GM18858 (cell line): Measurements from ENCODE around the gene NBPF12.
"Not testable (repeated sequence)": the region's sequence is repeated elsewhere in the genome, so short reads cannot be mapped to it uniquely, and the experiment has no call there.

Experiments used
- ATAC-seq: cut with Tn5 transposase; IDR thresholded peaks from one replicate; pipeline ENCODE4 v1.9.1; 2021; ENCODE audit not compliant: unreplicated experiment

NBPF12 gene, protein sequence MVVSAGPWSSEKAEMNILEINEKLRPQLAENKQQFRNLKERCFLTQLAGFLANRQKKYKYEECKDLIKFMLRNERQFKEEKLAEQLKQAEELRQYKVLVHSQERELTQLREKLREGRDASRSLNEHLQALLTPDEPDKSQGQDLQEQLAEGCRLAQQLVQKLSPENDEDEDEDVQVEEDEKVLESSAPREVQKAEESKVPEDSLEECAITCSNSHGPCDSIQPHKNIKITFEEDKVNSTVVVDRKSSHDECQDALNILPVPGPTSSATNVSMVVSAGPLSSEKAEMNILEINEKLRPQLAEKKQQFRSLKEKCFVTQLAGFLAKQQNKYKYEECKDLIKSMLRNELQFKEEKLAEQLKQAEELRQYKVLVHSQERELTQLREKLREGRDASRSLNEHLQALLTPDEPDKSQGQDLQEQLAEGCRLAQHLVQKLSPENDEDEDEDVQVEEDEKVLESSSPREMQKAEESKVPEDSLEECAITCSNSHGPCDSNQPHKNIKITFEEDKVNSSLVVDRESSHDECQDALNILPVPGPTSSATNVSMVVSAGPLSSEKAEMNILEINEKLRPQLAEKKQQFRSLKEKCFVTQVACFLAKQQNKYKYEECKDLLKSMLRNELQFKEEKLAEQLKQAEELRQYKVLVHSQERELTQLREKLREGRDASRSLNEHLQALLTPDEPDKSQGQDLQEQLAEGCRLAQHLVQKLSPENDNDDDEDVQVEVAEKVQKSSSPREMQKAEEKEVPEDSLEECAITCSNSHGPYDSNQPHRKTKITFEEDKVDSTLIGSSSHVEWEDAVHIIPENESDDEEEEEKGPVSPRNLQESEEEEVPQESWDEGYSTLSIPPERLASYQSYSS (N-terminal part only)

DNA sequence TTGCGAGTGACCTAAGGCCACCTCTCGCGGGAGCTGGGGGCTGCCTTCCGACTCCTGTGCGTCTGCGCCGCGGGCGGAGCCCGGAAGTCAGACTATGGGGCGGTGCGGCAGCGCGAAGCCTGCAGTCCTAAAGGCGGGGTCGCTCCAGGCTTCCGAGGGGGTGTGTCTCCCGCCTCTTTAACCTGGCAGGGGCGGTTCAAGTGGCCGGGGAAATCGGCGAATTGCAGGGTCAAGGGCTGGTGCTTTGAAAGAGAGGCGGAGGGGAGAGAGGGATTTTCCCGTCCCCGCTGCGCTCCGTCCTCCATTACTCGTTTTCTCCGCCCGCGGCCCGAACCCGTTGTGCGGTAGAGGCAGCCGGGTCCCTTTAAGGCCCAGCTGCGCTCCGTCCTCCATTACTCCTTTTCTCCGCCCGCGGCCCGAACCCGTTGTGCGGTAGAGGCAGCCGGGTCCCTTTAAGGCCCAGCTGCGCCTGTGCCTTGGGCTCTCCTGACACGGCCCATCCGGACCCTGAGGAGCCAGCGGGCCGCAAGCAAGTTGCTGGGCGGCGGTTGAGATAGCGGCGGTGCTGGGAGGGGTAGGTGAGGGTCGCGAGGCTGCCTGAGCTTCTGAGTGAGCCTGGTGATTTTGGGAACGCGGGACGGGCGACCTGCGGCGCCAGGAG is at the start of gene NBPF12:
TSS of gene NBPF12 (plus strand) at position 83 of the 661 bp plus-strand sequence. CDS start 21,820 bp downstream, outside the sequence.
- peak; percentile 45 for ATAC-seq

DNA sequence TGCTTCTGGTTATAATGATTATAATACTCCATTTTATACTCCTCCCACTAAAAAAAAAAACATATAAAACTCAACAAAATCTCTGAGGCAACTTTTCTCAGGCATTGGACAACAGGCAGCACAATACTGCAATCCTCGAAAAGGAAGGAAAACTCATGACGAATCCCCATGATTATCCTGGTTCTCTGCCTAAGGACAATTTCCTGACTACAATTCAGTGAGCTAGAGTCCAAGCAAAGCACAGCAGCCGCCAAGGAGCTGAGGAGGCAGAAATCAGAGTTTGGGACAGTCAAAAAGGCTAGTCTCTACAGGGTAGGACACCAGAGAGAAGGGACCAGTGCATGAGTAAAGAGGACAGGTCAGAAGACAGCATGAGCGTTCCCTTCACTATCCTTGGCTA is 46.8 kb upstream of the NBPF12 start:
- ATAC-seq = not testable (repeated sequence)

DNA sequence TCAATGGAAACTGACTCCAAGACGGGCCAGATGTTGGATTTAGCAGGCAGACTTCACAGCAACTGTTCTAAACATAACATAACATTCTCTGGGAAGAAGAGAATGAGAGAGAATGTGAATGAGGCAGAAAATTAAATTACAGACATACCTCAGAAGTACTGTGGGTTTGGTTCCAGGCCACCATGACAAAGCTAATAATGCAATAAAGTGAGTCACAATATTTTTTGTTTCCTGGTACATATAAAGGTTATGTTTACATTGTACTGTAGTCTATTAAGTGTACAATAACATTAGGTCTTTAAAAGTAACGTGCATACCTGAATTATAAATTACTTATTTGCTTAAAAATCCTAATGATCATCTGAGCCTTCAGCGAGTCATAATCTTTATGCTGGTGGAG is 45.8 kb upstream of the NBPF12 start:
- not testable (repeated sequence) for ATAC-seq

DNA sequence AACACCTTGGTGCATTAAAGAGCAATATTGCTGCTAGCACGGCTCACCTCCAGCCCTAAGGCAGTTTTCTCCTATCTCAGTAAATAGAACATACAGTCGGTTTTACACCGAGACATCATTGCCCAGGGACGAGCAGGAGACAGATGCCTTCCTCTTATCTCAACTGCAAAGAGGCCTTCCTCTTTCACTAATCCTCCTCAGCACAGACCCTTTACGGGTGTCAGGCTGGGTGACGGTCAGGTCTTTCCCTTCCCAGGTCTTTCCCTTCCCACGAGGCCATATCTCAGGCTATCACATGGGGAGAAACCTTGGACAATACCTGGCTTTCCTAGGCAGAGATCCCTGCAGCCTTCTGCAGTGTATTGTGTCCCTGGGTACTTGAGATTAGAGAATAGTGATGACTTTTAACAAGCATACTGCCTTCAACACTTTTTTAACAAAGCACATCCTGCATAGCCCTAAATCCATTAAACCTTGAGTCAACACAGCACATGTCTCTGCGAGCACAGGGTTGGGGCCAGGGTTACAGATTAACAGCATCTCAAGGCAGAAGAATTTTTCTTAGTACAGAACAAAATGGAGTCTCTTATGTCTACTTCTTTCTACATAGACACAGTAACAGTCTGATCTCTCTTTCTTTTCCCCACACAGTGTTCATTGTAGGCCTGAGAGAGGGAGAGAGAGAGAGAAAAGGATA is 30.4 kb upstream of the NBPF12 start:
- not testable (repeated sequence) for ATAC-seq

DNA sequence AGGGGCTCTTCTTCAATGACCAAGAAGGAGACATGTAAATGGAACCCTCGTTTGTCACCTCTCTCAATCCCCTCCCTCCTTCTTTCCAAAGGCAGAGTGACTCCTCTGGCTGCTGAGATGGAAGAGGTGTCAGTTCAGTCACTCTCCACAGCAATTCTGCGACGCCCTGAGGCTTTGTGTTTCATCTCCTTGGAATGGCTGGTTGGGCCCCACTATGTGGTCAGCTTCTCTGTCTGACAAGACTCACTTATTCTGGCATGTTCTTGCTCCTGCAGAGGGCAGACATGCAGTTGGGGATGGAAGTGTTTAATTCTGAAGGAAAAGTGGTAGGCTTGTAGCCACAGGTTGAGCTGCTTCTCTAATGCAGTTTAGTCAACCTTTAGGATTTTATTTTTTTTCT is 25.1 kb upstream of the NBPF12 start:
- ATAC-seq = not testable (repeated sequence)

DNA sequence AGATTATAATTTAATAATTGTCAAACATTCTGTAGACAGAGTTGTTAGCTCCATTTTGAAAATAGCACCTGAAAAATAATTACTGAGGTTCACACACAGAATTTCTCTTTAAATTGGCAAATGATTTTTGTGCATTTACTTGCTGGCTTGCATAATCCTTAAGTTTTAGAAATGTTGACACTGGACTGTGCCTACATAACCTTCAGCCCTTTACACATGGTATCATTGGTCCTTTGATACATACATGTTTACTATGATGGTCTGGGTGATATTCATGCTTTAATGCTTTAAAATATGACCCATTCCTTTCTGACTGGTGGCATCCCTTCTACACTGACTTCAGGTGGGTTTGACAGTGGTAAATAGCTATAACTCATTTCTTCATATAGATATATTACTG is 17.3 kb upstream of the NBPF12 start:
- not testable (repeated sequence) for ATAC-seq

DNA sequence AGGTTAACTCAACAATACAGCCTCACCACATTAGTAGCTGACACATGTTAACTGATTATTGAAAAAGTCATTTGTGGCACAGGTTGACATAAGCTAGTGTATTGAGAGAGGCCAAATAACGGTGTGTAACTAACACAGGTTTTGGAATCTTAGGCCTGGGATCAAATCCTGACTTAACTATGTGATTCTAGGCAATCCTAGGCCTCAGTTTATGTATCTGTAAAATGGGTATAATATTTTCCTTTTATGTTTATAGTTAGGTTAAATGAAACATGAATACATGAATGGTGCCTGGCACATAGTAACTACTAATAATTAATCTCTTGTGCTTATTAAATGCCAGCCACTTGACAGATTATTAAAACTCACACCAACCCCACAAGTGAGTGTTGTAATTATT is 15.5 kb upstream of the NBPF12 start:
- ATAC-seq = not testable (repeated sequence)

DNA sequence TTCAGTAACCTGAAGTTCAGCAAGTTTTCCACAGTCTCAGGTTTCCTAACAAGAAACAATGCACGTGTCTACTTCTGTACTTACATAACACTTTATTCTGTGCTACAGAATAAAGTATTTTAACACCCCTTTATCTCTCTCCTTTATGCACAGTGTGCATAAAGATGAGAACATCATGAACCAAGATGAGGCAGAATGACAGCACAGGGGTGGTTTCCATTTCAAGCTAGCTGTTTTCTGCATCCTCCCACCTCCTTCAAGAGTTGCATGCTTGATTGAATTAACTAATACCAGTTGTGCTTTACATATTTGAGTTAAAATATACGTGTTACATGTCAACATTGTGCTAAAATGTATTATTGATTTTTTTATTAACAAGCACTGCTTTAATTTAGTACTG is 14.0 kb upstream of the NBPF12 start:
- not testable (repeated sequence) for ATAC-seq

DNA sequence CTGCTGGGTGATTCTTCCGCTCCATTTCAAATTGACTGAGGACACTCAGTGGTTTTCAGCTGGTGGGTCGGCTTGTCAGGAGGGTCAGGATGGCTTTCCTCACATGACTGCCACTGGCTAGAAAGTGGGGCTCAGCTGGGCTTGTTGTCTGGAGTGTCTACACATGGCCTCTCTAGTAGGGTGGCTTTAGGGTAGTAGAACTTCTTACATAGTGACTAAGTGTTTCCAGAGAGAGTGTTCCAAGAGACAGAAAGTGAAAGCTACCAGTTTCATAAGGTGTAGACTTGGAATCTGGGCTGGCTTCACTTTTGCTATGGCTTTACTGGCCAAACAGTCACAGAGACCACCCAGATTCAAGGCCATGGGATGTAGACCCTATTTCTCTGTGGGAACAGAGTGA is 11.7 kb upstream of the NBPF12 start:
- ATAC-seq = not testable (repeated sequence)

DNA sequence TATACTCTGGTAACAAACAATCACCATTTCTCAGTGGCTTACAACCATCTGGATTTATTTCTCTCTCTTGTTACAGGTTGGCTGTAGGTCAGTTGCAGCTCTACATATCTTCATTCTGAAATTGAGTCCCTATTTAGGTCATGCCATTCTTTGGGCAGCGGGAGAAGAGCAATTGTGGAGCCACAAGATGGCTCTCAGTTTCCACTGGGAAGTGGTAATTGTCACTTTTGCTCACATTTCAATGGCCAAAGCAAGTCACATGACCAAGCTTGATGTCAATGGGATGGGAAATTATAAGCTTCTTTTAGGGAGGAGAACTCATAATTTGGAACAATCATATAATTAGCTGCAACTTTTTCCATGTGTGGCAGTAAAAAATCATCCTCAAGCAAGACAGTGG is 7.9 kb upstream of the NBPF12 start:
- not testable (repeated sequence) for ATAC-seq

DNA sequence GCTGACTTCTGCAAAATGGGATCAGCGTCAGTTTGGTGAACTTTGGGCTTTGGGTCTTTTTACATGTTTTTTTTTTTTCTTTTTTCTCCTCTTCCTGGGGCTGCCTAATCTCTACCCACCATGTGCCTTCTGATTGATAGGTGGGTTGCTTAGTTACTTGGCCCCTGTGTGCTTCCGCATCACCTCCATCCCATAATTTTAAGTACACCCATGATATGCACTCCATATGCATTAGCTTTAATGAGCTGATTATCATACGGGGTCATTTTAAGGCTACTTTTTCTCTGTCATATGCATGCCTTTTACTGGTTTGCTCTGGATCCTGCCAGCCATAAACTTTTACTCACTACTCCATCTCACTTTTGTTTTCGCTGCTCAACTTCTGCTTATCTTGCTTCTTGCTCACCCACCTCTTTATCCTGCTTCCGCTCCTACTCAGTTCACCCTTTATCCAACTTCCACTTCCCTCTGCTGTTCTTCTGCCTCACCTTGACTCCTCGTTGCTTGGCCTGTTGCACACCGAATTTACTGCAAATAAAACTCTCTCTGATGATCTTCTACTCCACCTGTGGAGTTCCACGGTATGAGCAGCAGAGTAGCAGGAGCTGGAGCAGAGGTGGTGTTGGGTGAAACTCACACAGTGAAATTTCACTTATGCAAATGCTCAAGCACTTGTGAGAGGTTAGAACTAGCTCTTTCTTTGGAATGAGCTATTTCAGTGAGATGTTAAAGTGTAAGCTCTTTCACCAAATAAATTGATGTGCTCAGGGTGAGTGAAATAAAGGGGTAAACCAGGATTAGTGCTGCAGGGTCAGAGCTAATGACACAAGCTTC is 3.5 kb upstream of the NBPF12 start:
- ATAC-seq = peak; percentile 33

DNA sequence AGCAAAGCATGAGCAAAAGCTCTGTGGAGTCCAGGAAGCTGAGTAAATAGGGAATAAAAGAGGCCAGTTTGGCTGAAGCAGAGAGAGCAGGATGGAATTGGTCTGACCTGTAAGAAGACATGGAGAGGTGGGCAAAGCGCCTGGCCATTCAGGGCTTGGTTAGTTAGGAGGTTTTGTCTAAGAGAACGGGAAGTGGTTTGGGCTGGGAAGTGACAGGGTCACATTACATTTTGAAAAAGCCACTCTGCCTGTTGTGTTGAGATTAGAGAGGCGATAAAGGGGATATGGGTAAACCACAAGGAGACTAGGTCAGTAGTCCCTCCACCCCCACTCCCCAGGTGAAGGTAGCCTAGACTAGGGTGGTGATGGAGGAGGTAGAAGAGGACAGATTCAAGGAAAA is 662 bp upstream of the NBPF12 start:
- ATAC-seq = not testable (repeated sequence)

DNA sequence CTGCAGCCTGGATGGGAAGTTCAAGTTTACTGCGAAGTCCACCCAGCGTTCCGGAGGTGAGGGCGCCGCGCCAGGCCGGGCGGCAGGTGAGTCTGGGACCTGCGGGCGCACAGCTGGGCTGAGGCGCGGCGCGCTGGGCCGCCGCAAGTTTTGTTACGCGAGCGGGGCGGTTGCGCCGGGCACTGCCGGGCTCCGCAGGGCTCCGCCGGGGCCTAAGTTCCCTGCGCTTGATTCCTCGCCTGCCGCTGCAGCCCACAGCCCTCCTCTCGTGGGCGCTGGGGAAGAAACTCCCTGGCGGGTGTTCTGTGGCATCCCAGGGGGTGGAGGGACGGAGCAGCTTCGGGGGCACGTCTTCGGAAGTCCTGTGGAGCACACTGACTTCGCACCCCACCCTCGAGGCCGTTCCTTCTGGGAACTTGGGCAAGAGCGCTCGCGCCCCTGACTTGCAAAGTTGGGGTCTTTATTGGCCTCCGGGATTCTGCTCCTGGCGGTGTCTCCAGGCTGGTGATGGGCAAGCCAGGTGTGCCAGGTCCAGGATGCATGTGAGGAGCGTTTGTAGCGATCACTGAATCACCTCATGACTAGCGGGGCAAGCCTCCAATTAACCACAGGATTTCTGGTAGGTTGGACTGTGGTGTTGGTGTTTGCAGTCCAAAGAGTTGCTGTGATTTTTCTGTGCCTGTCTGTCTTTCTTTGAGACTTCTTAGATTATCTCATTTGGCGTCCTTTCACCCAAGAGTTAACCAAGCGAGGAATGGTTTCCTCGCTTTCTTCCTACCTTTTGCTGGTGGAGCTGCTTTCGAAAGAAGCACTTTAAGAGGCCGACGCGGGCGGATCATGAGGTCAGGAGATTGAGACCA is 1.0 kb downstream of the NBPF12 start:
- ATAC-seq = peak; percentile 17

DNA sequence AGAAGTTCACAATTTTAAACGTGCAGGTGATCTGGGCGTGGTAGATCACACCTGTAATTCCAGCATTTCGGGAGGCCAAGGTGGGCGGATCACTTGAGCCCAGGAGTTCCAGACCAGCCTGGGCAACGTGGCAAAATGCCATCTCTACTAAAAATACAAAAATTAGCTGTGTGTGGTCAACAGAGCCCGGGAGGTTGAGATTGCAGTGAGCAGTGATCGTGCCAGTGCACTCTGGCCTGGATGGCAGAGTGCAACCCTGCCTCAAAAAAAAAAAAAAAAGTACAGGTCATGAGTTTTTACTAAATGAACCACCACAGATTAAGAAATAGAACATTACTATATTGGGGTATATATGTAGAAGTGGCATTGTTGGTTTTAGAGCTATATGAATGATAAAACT is 2.2 kb downstream of the NBPF12 start:
- not testable (repeated sequence) for ATAC-seq

DNA sequence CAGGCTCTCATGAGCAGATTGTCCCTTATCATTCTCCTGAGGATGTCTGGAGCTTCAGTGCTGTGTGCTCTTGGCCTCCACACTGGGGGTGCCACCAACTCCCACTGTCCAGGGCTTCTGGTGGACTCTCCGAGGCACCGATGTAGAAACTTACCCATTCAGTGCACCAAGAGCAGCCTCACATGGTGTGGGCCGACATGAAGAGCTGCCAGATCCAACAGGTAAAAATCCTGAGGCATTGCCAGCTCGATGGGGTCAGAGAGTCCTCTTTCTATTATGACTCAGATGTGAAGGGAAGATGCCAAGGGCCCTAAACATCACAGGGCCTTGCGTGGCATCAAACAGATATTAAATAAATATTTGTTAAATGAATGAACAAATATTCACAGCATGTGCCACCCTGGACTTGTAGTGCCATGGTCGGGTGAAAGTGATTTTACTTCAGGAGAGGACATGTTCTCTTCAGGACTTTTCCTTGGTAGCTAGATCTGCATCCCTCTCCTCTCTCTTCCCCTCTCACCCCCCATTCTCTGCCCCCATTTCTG is 5.3 kb downstream of the NBPF12 start:
- ATAC-seq = not testable (repeated sequence)

DNA sequence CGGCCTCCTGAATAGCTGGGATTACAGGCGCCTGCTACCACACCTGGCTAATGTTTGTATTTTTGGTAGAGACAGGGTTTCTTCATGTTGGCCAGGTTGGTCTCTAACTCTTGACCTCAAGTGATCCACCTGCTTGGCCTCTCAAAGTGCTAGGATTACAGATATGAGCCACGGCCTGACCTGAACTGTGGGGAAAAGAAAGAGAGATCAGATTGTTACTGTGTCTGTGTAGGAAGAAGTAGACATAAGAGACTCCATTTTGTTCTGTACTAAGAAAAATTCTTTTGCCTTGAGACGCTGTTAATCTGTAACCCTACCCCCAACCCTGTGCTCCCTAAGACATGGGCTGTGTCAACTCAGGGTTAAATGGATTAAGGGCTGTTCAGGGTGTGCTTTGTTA is 10.0 kb downstream of the NBPF12 start:
- not testable (repeated sequence) for ATAC-seq

DNA sequence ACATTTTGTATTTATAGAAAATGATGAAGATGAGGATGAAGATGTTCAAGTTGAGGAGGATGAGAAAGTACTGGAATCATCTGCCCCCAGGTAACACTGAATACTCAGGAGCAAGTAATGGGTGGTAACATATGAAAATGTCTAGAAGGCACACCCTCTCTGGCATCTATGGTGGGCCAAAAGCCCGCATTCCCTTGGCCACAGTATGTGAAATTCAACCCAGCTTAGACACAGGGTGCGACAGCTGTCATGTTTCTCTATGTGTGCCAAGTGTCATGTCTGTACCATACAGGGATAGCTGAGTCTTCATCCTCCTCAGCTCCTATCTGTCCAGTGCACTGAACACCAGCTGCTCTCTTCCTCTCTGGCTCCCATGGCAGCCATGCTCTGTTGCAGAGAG is 26.2 kb downstream of the NBPF12 start:
- ATAC-seq = not testable (repeated sequence)

DNA sequence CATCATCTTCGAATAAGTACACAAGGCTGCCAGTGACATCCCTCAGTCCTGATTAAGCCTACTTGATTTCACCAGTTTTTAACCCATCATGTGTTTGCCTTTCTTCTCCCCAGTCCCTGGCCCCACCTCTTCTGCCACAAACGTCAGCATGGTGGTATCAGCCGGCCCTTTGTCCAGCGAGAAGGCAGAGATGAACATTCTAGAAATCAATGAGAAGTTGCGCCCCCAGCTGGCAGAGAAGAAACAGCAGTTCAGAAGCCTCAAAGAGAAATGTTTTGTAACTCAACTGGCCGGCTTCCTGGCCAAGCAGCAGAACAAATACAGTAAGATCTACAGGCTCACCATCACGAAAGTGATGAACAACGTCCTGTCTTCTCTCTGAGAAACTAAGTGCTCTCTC is 28.2 kb downstream of the NBPF12 start:
- not testable (repeated sequence) for ATAC-seq

DNA sequence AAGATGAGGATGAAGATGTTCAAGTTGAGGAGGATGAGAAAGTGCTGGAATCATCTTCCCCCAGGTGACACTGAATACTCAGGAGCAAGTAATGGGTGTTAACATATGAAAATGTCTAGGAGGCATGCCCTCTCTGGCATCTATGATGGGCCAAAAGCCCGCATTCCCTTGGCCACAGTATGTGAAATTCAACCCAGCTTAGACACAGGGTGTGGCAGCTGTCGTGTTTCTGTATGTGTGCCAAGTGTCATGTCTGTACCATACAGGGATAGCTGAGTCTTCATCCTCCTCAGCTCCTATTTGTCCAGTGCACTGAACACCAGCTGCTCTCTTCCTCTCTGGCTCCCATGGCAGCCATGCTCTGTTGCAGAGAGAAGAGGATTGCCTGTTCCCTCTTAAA is 32.5 kb downstream of the NBPF12 start:
- ATAC-seq = not testable (repeated sequence)
